ENCODE data around the gene HGS. TPM values are rescaled to one million over a fixed set of nuclear protein-coding genes. Genes with fewer than 3 reads are reported as not detected.

Gene HGS
- total and polyA plus RNA-seq, 2 of the 13 experiments (the other 11 are each of a cell fraction or from before 2014, with no cell fraction given) = 73.3 to 78.1 TPM

DNA sequence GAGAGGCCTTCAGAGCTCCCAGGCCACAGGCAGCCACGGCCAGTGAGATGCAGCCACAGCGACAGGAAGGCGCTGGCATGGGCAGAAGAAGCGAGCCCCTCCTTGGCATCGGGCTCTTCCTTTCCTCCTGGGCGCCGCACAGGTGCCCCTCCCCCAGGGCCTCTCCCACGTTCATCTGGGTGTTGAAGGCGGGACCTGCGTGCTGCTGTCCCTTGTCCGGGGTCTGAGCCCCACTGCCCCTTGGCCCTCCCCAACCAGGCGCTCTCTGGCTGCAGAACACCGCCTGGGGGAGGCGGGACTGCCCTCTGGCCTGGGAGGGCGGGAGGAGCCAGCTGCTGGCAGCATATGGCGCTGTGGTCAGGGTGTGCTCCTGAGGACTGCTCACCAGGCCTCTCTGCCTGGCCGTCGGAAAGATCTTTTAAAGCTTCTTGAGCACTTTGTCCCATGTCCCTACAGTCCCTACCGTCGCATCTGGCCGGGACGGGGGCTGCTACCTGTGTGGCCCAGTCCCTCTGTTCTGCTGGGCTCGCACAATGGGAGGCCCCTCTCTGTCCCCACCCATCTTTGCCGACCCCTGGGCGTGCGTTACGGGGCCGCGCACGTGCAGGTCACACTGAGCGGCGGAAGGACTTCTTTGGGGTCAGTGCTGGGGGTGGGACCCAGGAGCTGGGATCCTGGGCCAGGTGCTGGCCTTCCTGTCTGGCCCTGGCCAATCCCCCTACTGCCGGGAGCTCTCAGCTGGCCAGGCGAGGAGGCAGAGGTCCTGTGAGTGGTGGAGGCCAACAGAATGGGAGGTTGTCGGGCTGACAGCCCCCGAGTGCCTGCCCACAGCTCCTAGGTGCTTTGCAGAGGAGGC, 30.0 kb downstream of the HGS start (continued):
- TF ChIP-seq RBFOX2 (IDR thresholded peaks at IDR 0.05; ENCODE audit: low read depth, low read length) (peak; percentile 91), ISX (CRISPR knock-in tag; conservative IDR thresholded peaks at IDR 0.05) (no peak), RNF2 (conservative IDR thresholded peaks at IDR 0.05; ENCODE audit: low read depth) (no peak), ZNF333 (CRISPR knock-in tag; IDR thresholded peaks at IDR 0.05; ENCODE audit: borderline replicate concordance) (peak; percentile 7; the same call in 1 of the 2 replicates), AHR (CRISPR knock-in tag; IDR thresholded peaks at IDR 0.05) (no peak; the same call in 1 of the 2 replicates), JUNB (CRISPR knock-in tag; IDR thresholded peaks at IDR 0.05; ENCODE audit: borderline replicate concordance) (no peak), ZNF501 (CRISPR knock-in tag; IDR thresholded peaks at IDR 0.05) (peak; percentile 90), ZFX (CRISPR knock-in tag; IDR thresholded peaks at IDR 0.05; ENCODE audit: low read depth) (peak; percentile 95), REL (CRISPR knock-in tag; conservative IDR thresholded peaks at IDR 0.05) (peak; percentile 94; the same call in 1 of the 2 replicates), GABPB1 (CRISPR knock-in tag; IDR thresholded peaks at IDR 0.05) (peak; percentile 96), HNF4A (CRISPR knock-in tag; IDR thresholded peaks at IDR 0.05) (peak; percentile 73)
- TF ChIP-seq, protein P1, sequence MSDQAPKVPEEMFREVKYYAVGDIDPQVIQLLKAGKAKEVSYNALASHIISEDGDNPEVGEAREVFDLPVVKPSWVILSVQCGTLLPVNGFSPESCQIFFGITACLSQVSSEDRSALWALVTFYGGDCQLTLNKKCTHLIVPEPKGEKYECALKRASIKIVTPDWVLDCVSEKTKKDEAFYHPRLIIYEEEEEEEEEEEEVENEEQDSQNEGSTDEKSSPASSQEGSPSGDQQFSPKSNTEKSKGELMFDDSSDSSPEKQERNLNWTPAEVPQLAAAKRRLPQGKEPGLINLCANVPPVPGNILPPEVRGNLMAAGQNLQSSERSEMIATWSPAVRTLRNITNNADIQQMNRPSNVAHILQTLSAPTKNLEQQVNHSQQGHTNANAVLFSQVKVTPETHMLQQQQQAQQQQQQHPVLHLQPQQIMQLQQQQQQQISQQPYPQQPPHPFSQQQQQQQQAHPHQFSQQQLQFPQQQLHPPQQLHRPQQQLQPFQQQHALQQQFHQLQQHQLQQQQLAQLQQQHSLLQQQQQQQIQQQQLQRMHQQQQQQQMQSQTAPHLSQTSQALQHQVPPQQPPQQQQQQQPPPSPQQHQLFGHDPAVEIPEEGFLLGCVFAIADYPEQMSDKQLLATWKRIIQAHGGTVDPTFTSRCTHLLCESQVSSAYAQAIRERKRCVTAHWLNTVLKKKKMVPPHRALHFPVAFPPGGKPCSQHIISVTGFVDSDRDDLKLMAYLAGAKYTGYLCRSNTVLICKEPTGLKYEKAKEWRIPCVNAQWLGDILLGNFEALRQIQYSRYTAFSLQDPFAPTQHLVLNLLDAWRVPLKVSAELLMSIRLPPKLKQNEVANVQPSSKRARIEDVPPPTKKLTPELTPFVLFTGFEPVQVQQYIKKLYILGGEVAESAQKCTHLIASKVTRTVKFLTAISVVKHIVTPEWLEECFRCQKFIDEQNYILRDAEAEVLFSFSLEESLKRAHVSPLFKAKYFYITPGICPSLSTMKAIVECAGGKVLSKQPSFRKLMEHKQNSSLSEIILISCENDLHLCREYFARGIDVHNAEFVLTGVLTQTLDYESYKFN (CRISPR knock-in tag; conservative IDR thresholded peaks at IDR 0.05) = peak; percentile 74
- TF ChIP-seq, protein P2, sequence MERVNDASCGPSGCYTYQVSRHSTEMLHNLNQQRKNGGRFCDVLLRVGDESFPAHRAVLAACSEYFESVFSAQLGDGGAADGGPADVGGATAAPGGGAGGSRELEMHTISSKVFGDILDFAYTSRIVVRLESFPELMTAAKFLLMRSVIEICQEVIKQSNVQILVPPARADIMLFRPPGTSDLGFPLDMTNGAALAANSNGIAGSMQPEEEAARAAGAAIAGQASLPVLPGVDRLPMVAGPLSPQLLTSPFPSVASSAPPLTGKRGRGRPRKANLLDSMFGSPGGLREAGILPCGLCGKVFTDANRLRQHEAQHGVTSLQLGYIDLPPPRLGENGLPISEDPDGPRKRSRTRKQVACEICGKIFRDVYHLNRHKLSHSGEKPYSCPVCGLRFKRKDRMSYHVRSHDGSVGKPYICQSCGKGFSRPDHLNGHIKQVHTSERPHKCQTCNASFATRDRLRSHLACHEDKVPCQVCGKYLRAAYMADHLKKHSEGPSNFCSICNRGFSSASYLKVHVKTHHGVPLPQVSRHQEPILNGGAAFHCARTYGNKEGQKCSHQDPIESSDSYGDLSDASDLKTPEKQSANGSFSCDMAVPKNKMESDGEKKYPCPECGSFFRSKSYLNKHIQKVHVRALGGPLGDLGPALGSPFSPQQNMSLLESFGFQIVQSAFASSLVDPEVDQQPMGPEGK (CRISPR knock-in tag; IDR thresholded peaks at IDR 0.05) = peak; percentile 97
- TF ChIP-seq, protein P3, sequence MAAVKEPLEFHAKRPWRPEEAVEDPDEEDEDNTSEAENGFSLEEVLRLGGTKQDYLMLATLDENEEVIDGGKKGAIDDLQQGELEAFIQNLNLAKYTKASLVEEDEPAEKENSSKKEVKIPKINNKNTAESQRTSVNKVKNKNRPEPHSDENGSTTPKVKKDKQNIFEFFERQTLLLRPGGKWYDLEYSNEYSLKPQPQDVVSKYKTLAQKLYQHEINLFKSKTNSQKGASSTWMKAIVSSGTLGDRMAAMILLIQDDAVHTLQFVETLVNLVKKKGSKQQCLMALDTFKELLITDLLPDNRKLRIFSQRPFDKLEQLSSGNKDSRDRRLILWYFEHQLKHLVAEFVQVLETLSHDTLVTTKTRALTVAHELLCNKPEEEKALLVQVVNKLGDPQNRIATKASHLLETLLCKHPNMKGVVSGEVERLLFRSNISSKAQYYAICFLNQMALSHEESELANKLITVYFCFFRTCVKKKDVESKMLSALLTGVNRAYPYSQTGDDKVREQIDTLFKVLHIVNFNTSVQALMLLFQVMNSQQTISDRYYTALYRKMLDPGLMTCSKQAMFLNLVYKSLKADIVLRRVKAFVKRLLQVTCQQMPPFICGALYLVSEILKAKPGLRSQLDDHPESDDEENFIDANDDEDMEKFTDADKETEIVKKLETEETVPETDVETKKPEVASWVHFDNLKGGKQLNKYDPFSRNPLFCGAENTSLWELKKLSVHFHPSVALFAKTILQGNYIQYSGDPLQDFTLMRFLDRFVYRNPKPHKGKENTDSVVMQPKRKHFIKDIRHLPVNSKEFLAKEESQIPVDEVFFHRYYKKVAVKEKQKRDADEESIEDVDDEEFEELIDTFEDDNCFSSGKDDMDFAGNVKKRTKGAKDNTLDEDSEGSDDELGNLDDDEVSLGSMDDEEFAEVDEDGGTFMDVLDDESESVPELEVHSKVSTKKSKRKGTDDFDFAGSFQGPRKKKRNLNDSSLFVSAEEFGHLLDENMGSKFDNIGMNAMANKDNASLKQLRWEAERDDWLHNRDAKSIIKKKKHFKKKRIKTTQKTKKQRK (IDR thresholded peaks at IDR 0.05; ENCODE audit: low read length) = no peak
- TF ChIP-seq, protein P4, sequence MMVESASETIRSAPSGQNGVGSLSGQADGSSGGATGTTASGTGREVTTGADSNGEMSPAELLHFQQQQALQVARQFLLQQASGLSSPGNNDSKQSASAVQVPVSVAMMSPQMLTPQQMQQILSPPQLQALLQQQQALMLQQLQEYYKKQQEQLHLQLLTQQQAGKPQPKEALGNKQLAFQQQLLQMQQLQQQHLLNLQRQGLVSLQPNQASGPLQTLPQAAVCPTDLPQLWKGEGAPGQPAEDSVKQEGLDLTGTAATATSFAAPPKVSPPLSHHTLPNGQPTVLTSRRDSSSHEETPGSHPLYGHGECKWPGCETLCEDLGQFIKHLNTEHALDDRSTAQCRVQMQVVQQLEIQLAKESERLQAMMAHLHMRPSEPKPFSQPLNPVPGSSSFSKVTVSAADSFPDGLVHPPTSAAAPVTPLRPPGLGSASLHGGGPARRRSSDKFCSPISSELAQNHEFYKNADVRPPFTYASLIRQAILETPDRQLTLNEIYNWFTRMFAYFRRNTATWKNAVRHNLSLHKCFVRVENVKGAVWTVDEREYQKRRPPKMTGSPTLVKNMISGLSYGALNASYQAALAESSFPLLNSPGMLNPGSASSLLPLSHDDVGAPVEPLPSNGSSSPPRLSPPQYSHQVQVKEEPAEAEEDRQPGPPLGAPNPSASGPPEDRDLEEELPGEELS (CRISPR knock-in tag; IDR thresholded peaks at IDR 0.05) = no peak; the same call in 1 of the 2 replicates
- TF ChIP-seq, protein P5, sequence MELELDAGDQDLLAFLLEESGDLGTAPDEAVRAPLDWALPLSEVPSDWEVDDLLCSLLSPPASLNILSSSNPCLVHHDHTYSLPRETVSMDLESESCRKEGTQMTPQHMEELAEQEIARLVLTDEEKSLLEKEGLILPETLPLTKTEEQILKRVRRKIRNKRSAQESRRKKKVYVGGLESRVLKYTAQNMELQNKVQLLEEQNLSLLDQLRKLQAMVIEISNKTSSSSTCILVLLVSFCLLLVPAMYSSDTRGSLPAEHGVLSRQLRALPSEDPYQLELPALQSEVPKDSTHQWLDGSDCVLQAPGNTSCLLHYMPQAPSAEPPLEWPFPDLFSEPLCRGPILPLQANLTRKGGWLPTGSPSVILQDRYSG (CRISPR knock-in tag; IDR thresholded peaks at IDR 0.05) = no peak
